GM12892 (cell line): ENCODE data around the gene RNF44.

ENCODE experiments used
- POLR2A ChIP-seq: IDR thresholded peaks from 2 replicates; pipeline ENCODE4 v1.6.1; 2011; ENCODE audit warnings: low read depth, low read length, control low read depth
- POLR2AphosphoS5 ChIP-seq: IDR thresholded peaks from 2 replicates; pipeline ENCODE4 v1.6.1; 2011; ENCODE audit warnings: low read depth, low read length, control low read depth
- TAF1 ChIP-seq: IDR thresholded peaks from 2 replicates; pipeline ENCODE4 v1.6.1; 2011; ENCODE audit warnings: low read depth, mild to moderate bottlenecking, control low read depth, low read length, borderline replicate concordance

- TF ChIP-seq POLR2A (no peak), TAF1 (no peak; the same call in 1 of the 2 replicates), POLR2AphosphoS5 (no peak)
Observed at GRCh38 chr5:176542135-176542595, 5.0 kb upstream of the RNF44 start.
